Measurements from ENCODE around the gene UQCR10.
A peak's percentile ranks its signal among the peaks of the same experiment; 100 is the strongest.

UQCR10 gene

GRCh38 chr22:29799217-29799680 is 32.1 kb downstream of the UQCR10 start:
- DNase-seq, result peak; percentile 11 to 27

- DNase-seq, result no peak
Measured at GRCh38 chr22:29801153-29801552, 34.0 kb downstream of the UQCR10 start.

GRCh38 chr22:29801796-29802195 is 34.6 kb downstream of the UQCR10 start:
- DNase-seq, result no peak

- DNase-seq, result no peak
Measured at GRCh38 chr22:29803190-29803589, 36.0 kb downstream of the UQCR10 start.

- DNase-seq, result no peak
Measured at GRCh38 chr22:29804985-29805384, 37.8 kb downstream of the UQCR10 start.

GRCh38 chr22:29806196-29806595 is 39.0 kb downstream of the UQCR10 start:
- no peak for DNase-seq

GRCh38 chr22:29810216-29810615 is 43.0 kb downstream of the UQCR10 start:
- no peak for DNase-seq

GRCh38 chr22:29811377-29811776 is 44.2 kb downstream of the UQCR10 start:
- no peak for DNase-seq

GRCh38 chr22:29813126-29813525 is 46.0 kb downstream of the UQCR10 start:
- DNase-seq, result no peak

GRCh38 chr22:29813563-29813962 is 46.4 kb downstream of the UQCR10 start:
- DNase-seq, result no peak

GRCh38 chr22:29814003-29814402 is 46.8 kb downstream of the UQCR10 start:
- DNase-seq, result no peak

GRCh38 chr22:29815580-29815979 is 48.4 kb downstream of the UQCR10 start:
- no peak for DNase-seq

GRCh38 chr22:29816128-29816527 is 49.0 kb downstream of the UQCR10 start:
- no peak for DNase-seq

GRCh38 chr22:29816539-29816938 is 49.4 kb downstream of the UQCR10 start:
- no peak for DNase-seq

GRCh38 chr22:29816980-29817379 is 49.8 kb downstream of the UQCR10 start:
- no peak for DNase-seq

GRCh38 chr22:29817724-29818123 is 50.6 kb downstream of the UQCR10 start:
- no peak for DNase-seq

GRCh38 chr22:29819501-29819900 is 52.3 kb downstream of the UQCR10 start:
- no peak for DNase-seq
